HCT116 (cell line): ENCODE measurements around the gene CAMK1D. TPM values are rescaled to one million over a fixed set of nuclear protein-coding genes. Genes with fewer than 3 reads are reported as not detected.

Experiments
- ATAC-seq: fragments of 200-7000 bp; cut with Tn5 transposase; 2 replicates; pipeline ENCODE4 v1.9.1; 2020; ENCODE audit warnings: mild to moderate bottlenecking, moderate library complexity
- BruUV-seq: library from RNA; stranded (reverse); fragments of 400-500 nt; replicated peaks from 2 replicates; lab custom pipeline; 2021; lab: Mats Ljungman, UMichigan
- CTCF ChIA-PET: fragments of 300-600 bp; sonication (Branson Sonifier 250); formaldehyde crosslinking; loops from one replicate; lab custom pipeline; 2021; ENCODE audit warnings: antibody characterized with exemption; lab: Charles Lee
- POLR2A ChIA-PET: fragments of 300-600, 350-600 bp; sonication (Branson Sonifier 250); formaldehyde crosslinking; loops from one replicate; lab custom pipeline; 2021; ENCODE audit warnings: antibody characterized with exemption; lab: Charles Lee
- RAD21 ChIA-PET, 2 experiments: fragments of 300-600 bp; sonication (Branson Sonifier 250); formaldehyde crosslinking; loops; one replicate each; lab custom pipeline; 2023; ENCODE audit warnings: low total read pairs in 2 of 2; ENCODE audit not compliant: uncharacterized antibody in 2 of 2, unreplicated experiment in 2 of 2, low non-redundant PET in 1 of 2; lab: Charles Lee
- DNase-seq: peaks from one replicate; pipeline ENCODE4 v3.0.0-alpha.2; 2010; ENCODE audit warnings: low read depth, low spot score
- H2AFZ ChIP-seq: fragments of 200-600 bp; shearing (Covaris generic), sonication (generic); 2 replicates; pipeline ENCODE4 v1.6.1; 2017; ENCODE audit warnings: low read depth, mixed run types, mixed read lengths, antibody characterized with exemption, low read length; ENCODE audit not compliant: poor library complexity, severe bottlenecking
- H3K27ac ChIP-seq: 2 replicates; pipeline ENCODE4 v1.5.1; 2012; ENCODE audit warnings: low read depth, low read length
- H3K27me3 ChIP-seq: fragments of 200-600 bp; sonication (generic); 2 replicates; pipeline ENCODE4 v1.6.1; 2016; ENCODE audit warnings: mixed run types, low read length, mixed read lengths; ENCODE audit not compliant: insufficient read depth
- H3K36me3 ChIP-seq, 2 experiments: fragments of 200-500 bp in 1 of 2; fragments of 200-600 bp in 1 of 2; sonication (Bioruptor generic) in 1 of 2; sonication (generic) in 1 of 2; 2 replicates each; pipeline versions ENCODE4 v1.5.1 to v1.6.1; 2014 to 2016; ENCODE audit warnings: low read length in 2 of 2, inconsistent platforms in 1 of 2, mixed read lengths in 1 of 2, mixed run types in 1 of 2; ENCODE audit not compliant: insufficient read depth in 2 of 2, control insufficient read depth in 1 of 2
- H3K4me1 ChIP-seq, 2 experiments: fragments of 200-600 bp in 1 of 2; sonication (generic) in 1 of 2; 2 replicates each; pipeline versions ENCODE4 v1.5.1 to v1.6.1; 2012 to 2017; ENCODE audit warnings: low read length in 2 of 2, inconsistent platforms in 1 of 2, mild to moderate bottlenecking in 1 of 2, mixed read lengths in 1 of 2, mixed run types in 1 of 2, moderate library complexity in 1 of 2; ENCODE audit not compliant: insufficient read depth in 2 of 2, control insufficient read depth in 1 of 2
- H3K4me2 ChIP-seq: fragments of 200-600 bp; sonication (generic); 2 replicates; pipeline ENCODE4 v1.6.1; 2017; ENCODE audit warnings: mixed run types, low read length, mixed read lengths
- H3K4me3 ChIP-seq, 2 experiments: fragments of 200-600 bp in 1 of 2; sonication (generic) in 1 of 2; replicated peaks in 1 of 2; 2 replicates each; pipeline ENCODE4 v1.5.1; 2011 to 2016; ENCODE audit warnings: low read length in 2 of 2, control low read depth in 1 of 2, low read depth in 1 of 2, mild to moderate bottlenecking in 1 of 2, mixed read lengths in 1 of 2, mixed run types in 1 of 2
- H3K79me2 ChIP-seq: fragments of 200-600 bp; sonication (generic); 2 replicates; pipeline ENCODE4 v1.6.1; 2017; ENCODE audit warnings: mild to moderate bottlenecking, mixed run types, low read length, moderate library complexity, mixed read lengths; ENCODE audit not compliant: insufficient read depth
- H3K9ac ChIP-seq: fragments of 200-600 bp; sonication (generic); 2 replicates; pipeline ENCODE4 v1.6.1; 2016; ENCODE audit warnings: low read length, mixed read lengths
- H3K9me2 ChIP-seq: fragments of 200-600 bp; sonication (generic), shearing (Covaris generic); 2 replicates; pipeline ENCODE4 v1.6.1; 2017; ENCODE audit warnings: mixed run types, mild to moderate bottlenecking, moderate library complexity; ENCODE audit not compliant: insufficient read depth
- H3K9me3 ChIP-seq, 2 experiments: fragments of 200-500 bp in 1 of 2; fragments of 200-600 bp in 1 of 2; sonication (Bioruptor generic) in 1 of 2; sonication (generic) in 1 of 2; 2 replicates each; pipeline ENCODE4 v1.6.1; 2014 to 2017; ENCODE audit warnings: low read length in 2 of 2, mixed read lengths in 2 of 2, inconsistent platforms in 1 of 2, low read depth in 1 of 2, mild to moderate bottlenecking in 1 of 2, mixed run types in 1 of 2, moderate library complexity in 1 of 2; ENCODE audit not compliant: control insufficient read depth in 1 of 2, insufficient read depth in 1 of 2
- H4K20me1 ChIP-seq: fragments of 200-600 bp; sonication (generic), shearing (Covaris generic); 2 replicates; pipeline ENCODE4 v1.6.1; 2017; ENCODE audit warnings: mixed run types, mild to moderate bottlenecking, moderate library complexity; ENCODE audit not compliant: insufficient read depth
- EZH2phosphoT487 ChIP-seq: fragments of 200-600 bp; IDR thresholded peaks from 2 replicates; pipeline ENCODE4 v1.6.1; 2018; ENCODE audit warnings: antibody characterized with exemption, borderline replicate concordance
- FOSL1 ChIP-seq: IDR thresholded peaks from 2 replicates; pipeline ENCODE4 v1.6.1; 2012; ENCODE audit warnings: low read depth
- JUND ChIP-seq: IDR thresholded peaks from 2 replicates; pipeline ENCODE4 v1.6.1; 2012
- RAD21 ChIP-seq: IDR thresholded peaks from 2 replicates; pipeline ENCODE4 v1.6.1; 2012; ENCODE audit warnings: low read depth, mild to moderate bottlenecking
- SP1 ChIP-seq: IDR thresholded peaks from 2 replicates; pipeline ENCODE4 v1.6.1; 2012; ENCODE audit warnings: low read depth
- intact Hi-C: fragments of 100-400 bp; cut with micrococcal nuclease; formaldehyde crosslinking; loops from 2 replicates; pipeline ENCODE4 v1.10.0; 2022
- total RNA-seq: library from RNA; stranded (reverse); gene quantifications from one replicate; pipeline ENCODE4 v1.2.1, GENCODE V29; 2021; ENCODE audit not compliant: unreplicated experiment
- TF ChIP-seq, protein P1 (sequence below), 3 experiments: fragments of 200-600 bp in 1 of 3; sonication (generic) in 1 of 3; IDR thresholded peaks in 2 of 3; conservative IDR thresholded peaks in 1 of 3; 2 replicates each; pipeline ENCODE4 v1.5.1; 2012 to 2017; ENCODE audit warnings: low read depth in 2 of 3, low read length in 2 of 3, antibody characterized with exemption in 1 of 3, borderline replicate concordance in 1 of 3, control low read depth in 1 of 3, mild to moderate bottlenecking in 1 of 3, mixed read lengths in 1 of 3, mixed run types in 1 of 3, moderate library complexity in 1 of 3; ENCODE audit not compliant: insufficient read depth in 1 of 3
- TF ChIP-seq, protein P2 (sequence below): IDR thresholded peaks from 2 replicates; pipeline ENCODE4 v1.6.1; 2012

The CAMK1D gene
- total RNA-seq, 1 experiment from 2014 or later, result 9.6 TPM

DNA sequence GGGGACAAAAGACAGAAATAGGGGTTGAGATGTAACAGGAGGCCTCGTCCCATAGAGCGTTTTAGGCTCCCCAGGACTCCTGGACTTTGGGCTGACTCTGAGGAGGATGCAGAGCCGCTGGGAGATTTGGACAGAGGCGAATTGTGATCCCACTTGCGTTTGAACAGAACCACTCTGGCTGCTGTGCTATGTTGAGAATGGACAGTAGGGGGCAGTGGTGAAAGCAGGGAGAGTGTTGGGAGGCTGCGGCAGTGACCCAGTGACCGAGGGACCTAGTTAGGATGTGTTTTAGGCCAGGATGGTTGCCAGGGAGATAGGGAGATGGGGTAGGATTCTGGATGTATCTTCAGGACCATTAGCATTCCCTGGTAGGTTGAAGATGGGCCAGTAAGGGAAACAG, 380.5 kb downstream of the CAMK1D start:
- RAD21 ChIA-PET, result no interaction called here
- no peaks in the 10 kb centered on the region for H3K36me3 ChIP-seq
- no peak overlapping the region for H3K9ac ChIP-seq
- no peak for TF ChIP-seq FOSL1
- no peak for TF ChIP-seq EZH2phosphoT487
- TF ChIP-seq, protein P1, sequence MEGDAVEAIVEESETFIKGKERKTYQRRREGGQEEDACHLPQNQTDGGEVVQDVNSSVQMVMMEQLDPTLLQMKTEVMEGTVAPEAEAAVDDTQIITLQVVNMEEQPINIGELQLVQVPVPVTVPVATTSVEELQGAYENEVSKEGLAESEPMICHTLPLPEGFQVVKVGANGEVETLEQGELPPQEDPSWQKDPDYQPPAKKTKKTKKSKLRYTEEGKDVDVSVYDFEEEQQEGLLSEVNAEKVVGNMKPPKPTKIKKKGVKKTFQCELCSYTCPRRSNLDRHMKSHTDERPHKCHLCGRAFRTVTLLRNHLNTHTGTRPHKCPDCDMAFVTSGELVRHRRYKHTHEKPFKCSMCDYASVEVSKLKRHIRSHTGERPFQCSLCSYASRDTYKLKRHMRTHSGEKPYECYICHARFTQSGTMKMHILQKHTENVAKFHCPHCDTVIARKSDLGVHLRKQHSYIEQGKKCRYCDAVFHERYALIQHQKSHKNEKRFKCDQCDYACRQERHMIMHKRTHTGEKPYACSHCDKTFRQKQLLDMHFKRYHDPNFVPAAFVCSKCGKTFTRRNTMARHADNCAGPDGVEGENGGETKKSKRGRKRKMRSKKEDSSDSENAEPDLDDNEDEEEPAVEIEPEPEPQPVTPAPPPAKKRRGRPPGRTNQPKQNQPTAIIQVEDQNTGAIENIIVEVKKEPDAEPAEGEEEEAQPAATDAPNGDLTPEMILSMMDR (IDR thresholded peaks at IDR 0.05 in 2 of 3, conservative IDR thresholded peaks at IDR 0.05 in 1 of 3; ENCODE audit: borderline replicate concordance in 1 of 3, insufficient read depth in 1 of 3, low read depth in 2 of 3, low read length in 2 of 3), result peak; percentile 12 to 77 (median 75); a peak in 5 of 6 replicates
- peak; percentile 33; the same call in 1 of the 2 replicates for TF ChIP-seq RAD21
- H3K27ac ChIP-seq, result no peak overlapping the region
- peak; percentile 64 for ATAC-seq
- CTCF ChIA-PET, result no interaction called here
- H3K9me3 ChIP-seq, result no peaks in the 10 kb centered on the region
- no peak for DNase-seq
- H3K9me2 ChIP-seq, result no peaks in the 10 kb centered on the region
- BruUV-seq, result no TSS peak
- intact Hi-C loops, result no loop called here
- H3K4me1 ChIP-seq, result peaks cover 16 to 23% of the 10 kb centered on the region in 2 experiments
- peaks cover 7% of the 10 kb centered on the region; the same call in 1 of the 2 replicates for H3K27me3 ChIP-seq
- no peak overlapping the region for H3K4me3 ChIP-seq
- no peaks in the 10 kb centered on the region for H4K20me1 ChIP-seq
- H3K79me2 ChIP-seq, result no peaks in the 10 kb centered on the region
- no peak overlapping the region for H3K4me2 ChIP-seq
- no peak overlapping the region for H2AFZ ChIP-seq
- POLR2A ChIA-PET, result no interaction called here

DNA sequence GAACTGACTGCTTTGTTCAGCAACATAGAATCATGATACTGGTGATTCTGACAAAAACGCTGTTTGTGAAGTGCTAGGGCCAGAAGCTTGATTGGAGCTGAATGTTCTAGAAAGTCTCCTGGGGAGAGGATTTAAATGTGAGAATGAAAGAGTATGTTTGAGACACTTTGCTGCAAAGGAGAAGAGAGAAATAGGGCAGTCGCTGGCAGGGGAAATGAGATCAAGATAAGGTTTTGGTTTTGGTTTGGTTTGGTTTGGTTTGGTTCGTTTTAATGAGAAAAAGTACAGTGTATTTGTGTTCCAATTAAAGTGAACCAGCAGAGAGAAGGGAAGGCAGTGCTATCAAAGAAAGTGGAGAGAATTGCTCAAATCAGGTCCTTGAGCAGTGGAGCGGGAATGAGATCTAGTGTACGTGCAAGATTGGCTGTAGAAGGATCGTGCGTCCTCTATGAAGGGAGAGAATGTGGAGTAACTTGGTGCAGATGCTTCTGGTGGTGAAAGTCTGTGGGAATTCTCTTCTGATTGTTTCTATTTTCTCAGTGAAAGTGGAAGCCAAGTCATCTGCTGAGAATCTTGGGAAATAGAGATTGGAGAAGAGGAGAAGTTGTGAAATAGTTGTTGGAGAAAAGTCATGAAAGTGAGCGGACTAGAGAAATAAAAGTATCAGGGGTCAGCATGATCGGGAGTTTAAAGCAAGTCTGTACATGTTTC, 381.6 kb downstream of the CAMK1D start:
- no peak overlapping the region for H3K4me3 ChIP-seq
- ChIA-PET CTCF (no interaction called here), POLR2A (no interaction called here), RAD21 (no interaction called here)
- H4K20me1 ChIP-seq, result no peaks in the 10 kb centered on the region
- intact Hi-C loops, result no loop called here
- no peaks in the 10 kb centered on the region for H3K9me3 ChIP-seq
- DNase-seq, result no peak
- H3K27ac ChIP-seq, result no peak overlapping the region
- peaks cover 16 to 23% of the 10 kb centered on the region in 2 experiments for H3K4me1 ChIP-seq
- TF ChIP-seq, protein P2, sequence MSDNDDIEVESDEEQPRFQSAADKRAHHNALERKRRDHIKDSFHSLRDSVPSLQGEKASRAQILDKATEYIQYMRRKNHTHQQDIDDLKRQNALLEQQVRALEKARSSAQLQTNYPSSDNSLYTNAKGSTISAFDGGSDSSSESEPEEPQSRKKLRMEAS, result no peak
- TF ChIP-seq JUND, result no peak
- TF ChIP-seq SP1, result no peak
- H3K9me2 ChIP-seq, result no peaks in the 10 kb centered on the region
- no peak overlapping the region for H3K9ac ChIP-seq
- H3K79me2 ChIP-seq, result no peaks in the 10 kb centered on the region
- no TSS peak for BruUV-seq
- no peak for ATAC-seq
- no peak overlapping the region for H3K4me2 ChIP-seq
- H3K27me3 ChIP-seq, result peaks cover 2% of the 10 kb centered on the region; the same call in 1 of the 2 replicates
- no peak overlapping the region for H2AFZ ChIP-seq
- H3K36me3 ChIP-seq, result no peaks in the 10 kb centered on the region
